Smooth muscle cell (in vitro differentiated cells): ENCODE data around the gene KRT12. TPM values are rescaled to one million over a fixed set of nuclear protein-coding genes. Genes with fewer than 3 reads are reported as not detected.

Experiments
- DNase-seq: peaks from one replicate; lab custom pipeline; 2025; ENCODE audit not compliant: unreplicated experiment; lab: John Stamatoyannopoulos, UW
- H2AFZ ChIP-seq: fragments of 200-600 bp; sonication (generic); 2 replicates; pipeline ENCODE4 v1.6.0; 2016; ENCODE audit warnings: antibody characterized with exemption, low read depth, mild to moderate bottlenecking
- H3F3A ChIP-seq: fragments of 200-600 bp; sonication (generic); 2 replicates; pipeline ENCODE4 v1.6.0; 2017; ENCODE audit warnings: antibody characterized with exemption, low read depth
- H3K27ac ChIP-seq: fragments of 200-600 bp; sonication (generic); 2 replicates; pipeline ENCODE4 v1.5.1; 2016; ENCODE audit warnings: low read depth, mild to moderate bottlenecking
- H3K27me3 ChIP-seq: fragments of 200-600 bp; sonication (generic); 2 replicates; pipeline ENCODE4 v1.6.1; 2016; ENCODE audit warnings: low read depth, mild to moderate bottlenecking
- H3K36me3 ChIP-seq: fragments of 200-600 bp; sonication (generic); 2 replicates; pipeline ENCODE4 v1.5.1; 2016; ENCODE audit warnings: low read depth
- H3K4me1 ChIP-seq: fragments of 200-600 bp; sonication (generic); 2 replicates; pipeline ENCODE4 v1.5.1; 2016; ENCODE audit warnings: low read depth
- H3K4me2 ChIP-seq: fragments of 200-600 bp; sonication (generic); 2 replicates; pipeline ENCODE4 v1.6.0; 2016; ENCODE audit warnings: mild to moderate bottlenecking
- H3K4me3 ChIP-seq: fragments of 200-600 bp; sonication (generic); 2 replicates; pipeline ENCODE4 v1.5.1; 2016; ENCODE audit warnings: mild to moderate bottlenecking
- H3K79me2 ChIP-seq: fragments of 200-600 bp; sonication (generic); 2 replicates; pipeline ENCODE4 v1.6.0; 2016; ENCODE audit warnings: low read depth, mild to moderate bottlenecking
- H3K9ac ChIP-seq: fragments of 200-600 bp; sonication (generic); 2 replicates; pipeline ENCODE4 v1.6.0; 2016; ENCODE audit warnings: low read depth
- H3K9me3 ChIP-seq: fragments of 200-600 bp; sonication (generic); replicated peaks from 2 replicates; pipeline ENCODE4 v1.5.1; 2016; ENCODE audit warnings: low read depth
- H4K20me1 ChIP-seq: fragments of 200-600 bp; sonication (generic); 2 replicates; pipeline ENCODE4 v1.6.0; 2016; ENCODE audit warnings: low read depth
- CTCF ChIP-seq: fragments of 200-600 bp; sonication (generic); IDR thresholded peaks from 2 replicates; pipeline ENCODE4 v1.5.1; 2017; ENCODE audit warnings: borderline replicate concordance, mild to moderate bottlenecking, antibody characterized with exemption; ENCODE audit not compliant: insufficient read depth, poor library complexity, severe bottlenecking
- WGBS: methylation state at CpG from one replicate; pipeline ENCODE4 v1.1.7; 2016; ENCODE audit warnings: low lambda C conversion rate; 5-methylcytosine and 5-hydroxymethylcytosine counted together
- polyA plus RNA-seq: library from polyadenylated mRNA; unstranded; fragments of >200 nt; fragmentation: Nextera tagmentation; extraction: Ambion mirVana; gene quantifications from 2 replicates; pipeline ENCODE4 v1.2.1, GENCODE V29; 2016
- total RNA-seq: library from RNA; depleted of rRNA; stranded (reverse); fragments of >200 nt; gene quantifications from 2 replicates; pipeline ENCODE4 v1.2.3, GENCODE V29; 2014

Gene KRT12
- total and polyA plus RNA-seq, 2 experiments from 2014 or later, result not detected

- Histone ChIP-seq H3K36me3 (no peaks in the 10 kb centered on the region), H3K27me3 (peaks cover 80% of the 10 kb centered on the region), H3K9me3 (no peaks in the 10 kb centered on the region), H2AFZ (no peak overlapping the region), H3K9ac (no peak overlapping the region), H3F3A (no peaks in the 10 kb centered on the region), H4K20me1 (no peaks in the 10 kb centered on the region), H3K27ac (no peak overlapping the region), H3K79me2 (no peaks in the 10 kb centered on the region), H3K4me1 (no peaks in the 10 kb centered on the region), H3K4me2 (no peak overlapping the region), H3K4me3 (no peak overlapping the region)
- TF ChIP-seq CTCF, result no peak
- 56% methylated on average over 3 of the region's 3 CpGs for WGBS
- DNase-seq, result no peak
These were observed 23.8 kb downstream of the KRT12 start for GRCh38 chr17:40843242-40843641.

- Histone ChIP-seq H3K9ac (no peak overlapping the region), H3K4me3 (no peak overlapping the region), H3K4me2 (no peak overlapping the region), H3K79me2 (no peaks in the 10 kb centered on the region), H4K20me1 (no peaks in the 10 kb centered on the region), H3K4me1 (no peaks in the 10 kb centered on the region), H3F3A (no peaks in the 10 kb centered on the region), H2AFZ (no peak overlapping the region), H3K36me3 (no peaks in the 10 kb centered on the region), H3K9me3 (no peaks in the 10 kb centered on the region), H3K27me3 (peaks cover 65% of the 10 kb centered on the region), H3K27ac (no peak overlapping the region)
- TF ChIP-seq CTCF, result no peak
- 71% methylated on average over 3 of the region's 3 CpGs for WGBS
- no peak for DNase-seq
These were observed 25.8 kb downstream of the KRT12 start for GRCh38 chr17:40841246-40841645.

DNA sequence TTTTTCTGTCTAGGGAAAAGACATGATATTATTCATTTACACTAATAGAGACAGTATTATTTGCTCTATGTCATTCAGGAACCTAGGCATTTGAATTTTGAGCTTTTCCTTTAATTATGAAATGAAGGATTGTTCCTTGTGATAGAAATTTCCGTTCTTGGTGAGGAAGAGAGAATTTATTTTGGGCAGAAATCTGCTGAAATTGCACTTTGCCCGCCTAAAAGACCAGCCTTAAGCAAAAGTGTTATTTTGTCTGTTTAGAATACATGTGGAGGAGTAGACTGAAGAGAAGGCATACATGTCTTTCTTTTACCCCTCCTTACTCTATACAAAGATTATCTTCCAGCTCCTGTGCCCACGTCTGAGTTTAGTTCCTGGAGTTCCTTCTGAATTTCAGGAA, 27.8 kb downstream of the KRT12 start:
- no peak for DNase-seq
- H4K20me1 ChIP-seq, result no peaks in the 10 kb centered on the region
- TF ChIP-seq CTCF, result no peak
- WGBS, result 89% methylated on average over 3 of the region's 3 CpGs
- no peaks in the 10 kb centered on the region for H3F3A ChIP-seq
- H3K27ac ChIP-seq, result no peak overlapping the region
- H3K4me3 ChIP-seq, result no peak overlapping the region
- H3K36me3 ChIP-seq, result no peaks in the 10 kb centered on the region
- H3K4me2 ChIP-seq, result no peak overlapping the region
- peaks cover 47% of the 10 kb centered on the region for H3K27me3 ChIP-seq
- no peaks in the 10 kb centered on the region for H3K4me1 ChIP-seq
- H3K9ac ChIP-seq, result no peak overlapping the region
- H3K9me3 ChIP-seq, result no peaks in the 10 kb centered on the region
- no peaks in the 10 kb centered on the region for H3K79me2 ChIP-seq
- no peak overlapping the region for H2AFZ ChIP-seq

DNA sequence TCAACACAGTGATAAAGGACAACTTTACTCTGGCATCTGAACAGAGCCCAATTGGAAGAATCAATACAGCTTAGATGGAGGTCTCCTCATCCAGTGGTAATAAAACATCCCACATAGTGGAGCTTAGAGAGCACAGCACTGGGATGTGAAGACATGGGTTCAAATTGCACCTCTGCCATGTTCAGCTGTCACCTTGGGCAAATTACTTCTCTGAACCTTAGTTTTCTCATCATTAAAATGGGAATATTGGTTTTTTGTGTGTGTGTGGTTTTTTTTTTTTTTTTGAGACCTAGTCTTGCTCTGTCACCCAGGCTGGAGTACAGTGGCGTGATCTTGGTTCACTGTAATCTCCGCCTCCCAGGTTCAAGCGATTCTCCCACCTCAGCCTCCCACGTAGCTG, 31.0 kb downstream of the KRT12 start:
- 94% methylated on average over 4 of the region's 4 CpGs for WGBS
- Histone ChIP-seq H3K79me2 (no peaks in the 10 kb centered on the region), H3K27ac (no peak overlapping the region)

More for the DNA sequence above, 31.0 kb downstream of the KRT12 start:
- Histone ChIP-seq H3K27me3 (peaks cover 24% of the 10 kb centered on the region), H3K4me1 (no peaks in the 10 kb centered on the region), H3K4me3 (no peak overlapping the region), H3K9ac (no peak overlapping the region), H3K9me3 (no peaks in the 10 kb centered on the region), H3K4me2 (no peak overlapping the region), H3K36me3 (no peaks in the 10 kb centered on the region), H3F3A (no peaks in the 10 kb centered on the region), H4K20me1 (no peaks in the 10 kb centered on the region), H2AFZ (no peak overlapping the region)
- no peak for TF ChIP-seq CTCF
- no peak for DNase-seq
